ENCODE measurements around the gene SMIM5. TPM values are rescaled to one million over a fixed set of nuclear protein-coding genes. Genes with fewer than 3 reads are reported as not detected.
A peak's percentile ranks its signal among the peaks of the same experiment; 100 is the strongest.

Gene SMIM5
- total and polyA plus RNA-seq, 2 of the 13 experiments (the other 11 are each of a cell fraction or from before 2014, with no cell fraction given), result not detected

GRCh38 chr17:75594499-75595283 is 38.5 kb upstream of the SMIM5 start (continued):
- TF ChIP-seq ZNF280B (CRISPR knock-in tag; IDR thresholded peaks at IDR 0.05; ENCODE audit: borderline replicate concordance), result peak; percentile 39; the same call in 1 of the 2 replicates
- TF ChIP-seq RFX1 (IDR thresholded peaks at IDR 0.05), result no peak
- TF ChIP-seq ZNF687 (CRISPR knock-in tag; IDR thresholded peaks at IDR 0.05), result peak; percentile 40; the same call in 1 of the 2 replicates
- TF ChIP-seq ARNTL (CRISPR knock-in tag; IDR thresholded peaks at IDR 0.05), result no peak
- TF ChIP-seq CSRNP1 (CRISPR knock-in tag; IDR thresholded peaks at IDR 0.05), result 0 out of 2 replicates have a peak, but pooled peaks have one; percentile 32
- no peak for TF ChIP-seq CC2D1A (CRISPR knock-in tag; IDR thresholded peaks at IDR 0.05)
- TF ChIP-seq HNRNPL (IDR thresholded peaks at IDR 0.05; ENCODE audit: low read depth, low read length), result peak; percentile 91
- TF ChIP-seq ATF6 (CRISPR knock-in tag; conservative IDR thresholded peaks at IDR 0.05), result no peak
- 0 out of 2 replicates have a peak, but pooled peaks have one; percentile 28 for TF ChIP-seq HES4 (CRISPR knock-in tag; IDR thresholded peaks at IDR 0.05; ENCODE audit: borderline replicate concordance)
- peak; percentile 61; the same call in 1 of the 2 replicates for TF ChIP-seq HIC2 (CRISPR knock-in tag; IDR thresholded peaks at IDR 0.05; ENCODE audit: low read depth)
- peak; percentile 31; the same call in 1 of the 2 replicates for TF ChIP-seq TFAP4 (IDR thresholded peaks at IDR 0.05; ENCODE audit: borderline replicate concordance, low read depth)
- TF ChIP-seq NFIB (CRISPR knock-in tag; IDR thresholded peaks at IDR 0.05; ENCODE audit: borderline replicate concordance), result 0 out of 2 replicates have a peak, but pooled peaks have one; percentile 67

Data from HepG2 (cell line).